ENCODE data around the gene SIMC1.

DNA sequence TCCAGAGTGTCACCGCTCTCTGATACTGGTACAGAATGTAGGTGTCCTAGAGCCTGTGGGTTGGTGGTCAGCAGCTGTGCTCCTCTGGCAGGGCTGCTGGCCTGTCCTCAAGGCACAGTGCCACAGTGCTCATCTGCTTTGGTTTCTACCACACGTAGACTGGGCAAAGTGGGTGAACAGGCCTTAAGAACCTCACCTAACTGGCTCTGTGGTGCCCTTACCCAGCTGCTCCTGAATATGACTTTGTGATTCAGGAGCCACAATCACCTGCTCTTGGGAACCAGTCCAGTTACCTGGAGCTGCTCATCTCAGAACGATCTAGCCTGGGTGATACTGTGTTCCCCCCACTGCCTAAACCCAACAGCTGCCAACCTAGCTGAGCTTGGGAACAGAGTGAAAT lies 143.8 kb downstream of the SIMC1 start:
- TF ChIP-seq, protein P1, sequence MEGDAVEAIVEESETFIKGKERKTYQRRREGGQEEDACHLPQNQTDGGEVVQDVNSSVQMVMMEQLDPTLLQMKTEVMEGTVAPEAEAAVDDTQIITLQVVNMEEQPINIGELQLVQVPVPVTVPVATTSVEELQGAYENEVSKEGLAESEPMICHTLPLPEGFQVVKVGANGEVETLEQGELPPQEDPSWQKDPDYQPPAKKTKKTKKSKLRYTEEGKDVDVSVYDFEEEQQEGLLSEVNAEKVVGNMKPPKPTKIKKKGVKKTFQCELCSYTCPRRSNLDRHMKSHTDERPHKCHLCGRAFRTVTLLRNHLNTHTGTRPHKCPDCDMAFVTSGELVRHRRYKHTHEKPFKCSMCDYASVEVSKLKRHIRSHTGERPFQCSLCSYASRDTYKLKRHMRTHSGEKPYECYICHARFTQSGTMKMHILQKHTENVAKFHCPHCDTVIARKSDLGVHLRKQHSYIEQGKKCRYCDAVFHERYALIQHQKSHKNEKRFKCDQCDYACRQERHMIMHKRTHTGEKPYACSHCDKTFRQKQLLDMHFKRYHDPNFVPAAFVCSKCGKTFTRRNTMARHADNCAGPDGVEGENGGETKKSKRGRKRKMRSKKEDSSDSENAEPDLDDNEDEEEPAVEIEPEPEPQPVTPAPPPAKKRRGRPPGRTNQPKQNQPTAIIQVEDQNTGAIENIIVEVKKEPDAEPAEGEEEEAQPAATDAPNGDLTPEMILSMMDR (IDR thresholded peaks at IDR 0.05) = no peak
- TF ChIP-seq EZH2 (IDR thresholded peaks at IDR 0.05) (no peak), EZH2phosphoT487 (IDR thresholded peaks at IDR 0.05) (no peak)
